K562 (cell line): ENCODE data around the gene CYTH1. TPM values are rescaled to one million over a fixed set of nuclear protein-coding genes. Genes with fewer than 3 reads are reported as not detected.

Experiments used
- CREM ChIP-seq: IDR thresholded peaks from 2 replicates; pipeline ENCODE4 v1.6.1; 2014; ENCODE audit warnings: antibody characterized with exemption, low read depth
- FOXA3 ChIP-seq, 2 experiments: fragments of 450-650 bp in 1 of 2; sonication (generic) in 1 of 2; formaldehyde crosslinking; IDR thresholded peaks in 1 of 2; conservative IDR thresholded peaks in 1 of 2; 2 replicates each; pipeline versions ENCODE4 v1.4.0 to v1.8.0; 2020 to 2022; ENCODE audit warnings: mild to moderate bottlenecking in 2 of 2, missing genetic modification reagents in 1 of 2
- KDM5B ChIP-seq: fragments of 200-600 bp; sonication (generic); IDR thresholded peaks from 2 replicates; pipeline ENCODE4 v1.6.1; 2012; ENCODE audit warnings: low read depth, mild to moderate bottlenecking, moderate library complexity, low read length, control low read depth, inconsistent platforms; ENCODE audit not compliant: insufficient replicate concordance
- NEUROD1 ChIP-seq: fragments of 150-350 bp; IDR thresholded peaks from 2 replicates; pipeline ENCODE4 v1.6.1; 2014; ENCODE audit warnings: borderline replicate concordance, low read length, low read depth; ENCODE audit not compliant: partially characterized antibody
- PRDM10 ChIP-seq: fragments of 450-650 bp; IDR thresholded peaks from 2 replicates; pipeline ENCODE4 v1.6.1; 2018; ENCODE audit not compliant: partially characterized antibody
- PREB ChIP-seq: sonication (generic); formaldehyde crosslinking; IDR thresholded peaks from 2 replicates; pipeline ENCODE4 v1.8.1; 2023; ENCODE audit warnings: mild to moderate bottlenecking, missing genetic modification reagents
- SMAD2 ChIP-seq: fragments of 150-350 bp; IDR thresholded peaks from 2 replicates; pipeline ENCODE4 v1.6.1; 2014; ENCODE audit warnings: low read depth, mild to moderate bottlenecking, low read length
- STAT5A ChIP-seq: IDR thresholded peaks from 2 replicates; pipeline ENCODE4 v1.6.1; 2012; ENCODE audit warnings: low read length, inconsistent platforms, borderline replicate concordance
- STAT5B ChIP-seq: fragments of 250-450 bp; sonication (Bioruptor Pico); IDR thresholded peaks from 2 replicates; pipeline ENCODE4 v1.8.0; 2021; ENCODE audit warnings: mild to moderate bottlenecking, inconsistent platforms
- TBL1XR1 ChIP-seq, 2 experiments: IDR thresholded peaks; 2 replicates each; pipeline ENCODE4 v1.6.1; 2012; ENCODE audit warnings: improper control_type of control experiment in 2 of 2, low read length in 2 of 2, mild to moderate bottlenecking in 1 of 2
- TSHZ1 ChIP-seq: fragments of 250-450 bp; sonication (Bioruptor Pico); IDR thresholded peaks from 2 replicates; pipeline ENCODE4 v1.4.0; 2020; ENCODE audit warnings: mild to moderate bottlenecking, moderate library complexity
- UBTF ChIP-seq, 2 experiments: IDR thresholded peaks; 2 replicates each; pipeline ENCODE4 v1.6.1; 2012; ENCODE audit warnings: improper control_type of control experiment in 2 of 2, low read depth in 2 of 2, low read length in 2 of 2, borderline replicate concordance in 1 of 2
- ZC3H4 ChIP-seq: sonication (generic); formaldehyde crosslinking; IDR thresholded peaks from 2 replicates; pipeline ENCODE4 v1.9.0; 2021; ENCODE audit warnings: missing genetic modification reagents, borderline replicate concordance
- polyA plus RNA-seq, 8 experiments: library from polyadenylated mRNA; depleted of rRNA in 4 of 8; stranded (reverse) in 5 of 8; unstranded in 3 of 8; fragments of >200 nt; fragmentation: Nextera tagmentation in 2 of 8; fragmentation: Illumina TruSeq in 1 of 8; extraction: Ambion mirVana in 2 of 8; extraction: Trizol in 1 of 8; gene quantifications; 2 replicates each; pipeline versions ENCODE4 v1.2.1 to v1.2.3, GENCODE V29; 2011 to 2014; ENCODE audit warnings: inconsistent platforms in 1 of 8, missing spikeins in 1 of 8
- total RNA-seq, 7 experiments: library from RNA; depleted of rRNA in 6 of 7; stranded (reverse); fragments of >200 nt in 6 of 7; fragmentation: Illumina TruSeq in 2 of 7; extraction: Trizol in 2 of 7; gene quantifications; 2 replicates each; pipeline versions ENCODE4 v1.2.1 to v1.2.3, GENCODE V29; 2011 to 2021; ENCODE audit warnings: low replicate concordance in 1 of 7
- TF ChIP-seq, protein P1 (sequence below), 2 experiments: fragments of 250-450 bp in 1 of 2; fragments of 450-650 bp in 1 of 2; sonication (Bioruptor Pico) in 1 of 2; IDR thresholded peaks; 2 replicates each; pipeline versions ENCODE4 v1.6.1 to v1.8.0; 2016 to 2021; ENCODE audit warnings: mild to moderate bottlenecking in 2 of 2, moderate library complexity in 2 of 2, missing compliant biosample characterization in 1 of 2, missing genetic modification characterization in 1 of 2

Gene CYTH1
- total and polyA plus RNA-seq, 9 of the 15 experiments (the other 6 are each of a cell fraction or from before 2014, with no cell fraction given): 0.52 to 27.7 (median 16.8) TPM

DNA sequence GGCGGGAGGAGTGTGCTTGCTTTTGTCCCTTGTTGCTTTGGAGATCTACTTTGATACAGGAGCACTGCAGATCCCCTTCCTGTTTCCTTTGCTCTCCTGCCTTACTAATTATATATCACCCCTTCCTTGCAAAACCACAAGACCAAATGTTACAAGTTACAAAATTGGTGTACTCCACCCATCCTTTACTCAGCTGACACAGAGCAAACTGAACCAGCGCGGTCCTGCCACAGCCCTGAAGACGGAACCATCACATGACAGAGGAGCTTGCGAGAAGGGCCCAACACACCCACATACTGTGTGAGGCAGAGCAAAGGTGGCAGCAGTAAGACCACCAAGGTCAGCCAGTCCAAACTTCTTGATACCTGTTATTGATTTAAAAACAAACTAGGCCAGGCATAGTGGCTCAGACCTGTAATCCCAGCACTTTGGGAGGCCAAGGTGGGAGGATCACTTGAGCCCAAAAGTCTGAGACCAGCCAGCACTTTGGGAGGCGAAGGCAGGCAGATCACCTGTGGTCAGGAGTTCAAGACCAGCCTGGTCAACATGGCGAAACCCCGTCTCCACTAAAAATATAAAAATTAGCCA lies 33.2 kb downstream of the CYTH1 start (continued):
- TF ChIP-seq TSHZ1 (CRISPR knock-in tag) (no peak), SMAD2 (no peak), FOXA3 (CRISPR knock-in tag; conservative IDR thresholded peaks at IDR 0.05 in 1 of 2, IDR thresholded peaks at IDR 0.05 in 1 of 2) (no peak; a peak in 1 of 4 replicates), PRDM10 (no peak), KDM5B (no peak), UBTF (IDR thresholded peaks at IDR 0.05; ENCODE audit: borderline replicate concordance in 1 of 2, low read depth in 2 of 2, low read length in 2 of 2) (no peak), NEUROD1 (no peak), STAT5B (no peak), ZC3H4 (CRISPR knock-in tag) (no peak), STAT5A (no peak), CREM (no peak), PREB (CRISPR knock-in tag) (no peak), TBL1XR1 (IDR thresholded peaks at IDR 0.05; ENCODE audit: low read length in 2 of 2) (peak in 1 of 2 experiments; percentile 50; a peak in 1 of 4 replicates)
- TF ChIP-seq, protein P1, sequence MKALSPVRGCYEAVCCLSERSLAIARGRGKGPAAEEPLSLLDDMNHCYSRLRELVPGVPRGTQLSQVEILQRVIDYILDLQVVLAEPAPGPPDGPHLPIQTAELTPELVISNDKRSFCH (CRISPR knock-in tag; IDR thresholded peaks at IDR 0.05): no peak
- TF ChIP-seq, protein P1 (tag; IDR thresholded peaks at IDR 0.05): peak; percentile 69; the same call in 1 of the 2 replicates
